HFF-Myc (cell line): Measurements from ENCODE around the gene TTF2.

Experiments used
- DNase-seq: peaks from one replicate; pipeline ENCODE4 v3.0.0-alpha.2; 2011; ENCODE audit warnings: low read depth; ENCODE audit errors: extremely low read depth
- H3K4me3 ChIP-seq: replicated peaks from 2 replicates; pipeline ENCODE4 v1.5.1; 2011; ENCODE audit warnings: low read depth, mild to moderate bottlenecking, control low read depth, low read length
- CTCF ChIP-seq: IDR thresholded peaks from 2 replicates; pipeline ENCODE4 v1.5.1; 2012; ENCODE audit warnings: mild to moderate bottlenecking, low read depth, low read length, control low read depth; ENCODE audit errors: missing control alignments

The TTF2 gene

GRCh38 chr1:117038236-117038635 is 21.9 kb upstream of the TTF2 start:
- no peak for DNase-seq
- TF ChIP-seq CTCF, result no peak
- H3K4me3 ChIP-seq, result no peak overlapping the region

- H3K4me3 ChIP-seq, result no peak overlapping the region
- no peak for DNase-seq
- TF ChIP-seq CTCF, result no peak
These were observed 15.9 kb upstream of the TTF2 start for GRCh38 chr1:117044217-117044616.

- DNase-seq, result no peak
- TF ChIP-seq CTCF, result no peak
- no peak overlapping the region for H3K4me3 ChIP-seq
These were observed 14.5 kb upstream of the TTF2 start for GRCh38 chr1:117045644-117046043.

- no peak for DNase-seq
- no peak for TF ChIP-seq CTCF
- H3K4me3 ChIP-seq, result no peak overlapping the region
These were observed 13.3 kb upstream of the TTF2 start for GRCh38 chr1:117046781-117047180.

- TF ChIP-seq CTCF, result no peak
- H3K4me3 ChIP-seq, result no peak overlapping the region
- DNase-seq, result no peak
These were observed 12.9 kb upstream of the TTF2 start for GRCh38 chr1:117047271-117047670.

GRCh38 chr1:117049857-117050256 is 10.3 kb upstream of the TTF2 start:
- no peak overlapping the region for H3K4me3 ChIP-seq
- no peak for TF ChIP-seq CTCF
- DNase-seq, result no peak
